ENCODE measurements around the gene ORAI3.
A peak's percentile ranks its signal among the peaks of the same experiment; 100 is the strongest.

Gene ORAI3

DNA sequence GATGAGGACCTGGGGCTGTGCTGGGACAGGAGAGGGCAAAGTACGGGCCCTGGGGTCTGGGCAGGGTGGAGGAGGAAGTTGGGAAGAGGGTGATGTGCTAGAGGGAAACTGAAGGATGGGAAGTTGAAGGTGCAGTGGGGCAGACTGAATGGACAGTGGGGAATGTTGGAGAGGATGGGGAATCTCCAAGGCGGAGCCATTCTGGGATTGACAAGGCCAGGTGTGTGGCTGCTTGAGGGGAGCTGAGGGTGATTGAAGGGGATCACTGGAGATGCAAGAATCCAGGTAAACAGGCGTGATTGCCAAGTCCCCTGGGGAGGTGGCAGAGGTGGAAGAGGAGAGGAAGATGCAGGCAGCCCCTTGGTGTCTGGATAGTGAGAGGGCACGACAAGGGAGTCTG lies 27.6 kb downstream of the ORAI3 start:
- no peak for DNase-seq

DNA sequence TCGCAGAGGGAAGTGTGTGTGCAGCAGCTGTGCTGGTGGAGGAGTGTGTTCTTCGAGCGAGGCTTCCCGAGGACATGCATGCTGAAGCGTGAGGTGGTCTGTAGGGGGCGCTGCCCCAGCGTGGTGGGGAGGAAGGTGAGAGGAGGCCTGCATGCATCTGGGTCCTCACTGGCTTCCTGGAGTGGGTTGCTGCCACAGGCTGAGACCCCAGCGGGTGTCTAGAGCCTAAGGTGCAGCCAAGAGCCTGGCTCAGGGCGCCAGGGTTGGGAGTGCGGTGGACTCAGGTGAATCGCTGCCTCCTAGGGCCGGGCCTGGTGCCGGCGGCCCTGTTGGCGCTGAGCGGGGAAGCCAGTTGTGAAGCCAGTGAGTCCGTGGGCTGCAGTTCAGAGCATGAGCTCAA lies 28.6 kb downstream of the ORAI3 start:
- no peak for DNase-seq

DNA sequence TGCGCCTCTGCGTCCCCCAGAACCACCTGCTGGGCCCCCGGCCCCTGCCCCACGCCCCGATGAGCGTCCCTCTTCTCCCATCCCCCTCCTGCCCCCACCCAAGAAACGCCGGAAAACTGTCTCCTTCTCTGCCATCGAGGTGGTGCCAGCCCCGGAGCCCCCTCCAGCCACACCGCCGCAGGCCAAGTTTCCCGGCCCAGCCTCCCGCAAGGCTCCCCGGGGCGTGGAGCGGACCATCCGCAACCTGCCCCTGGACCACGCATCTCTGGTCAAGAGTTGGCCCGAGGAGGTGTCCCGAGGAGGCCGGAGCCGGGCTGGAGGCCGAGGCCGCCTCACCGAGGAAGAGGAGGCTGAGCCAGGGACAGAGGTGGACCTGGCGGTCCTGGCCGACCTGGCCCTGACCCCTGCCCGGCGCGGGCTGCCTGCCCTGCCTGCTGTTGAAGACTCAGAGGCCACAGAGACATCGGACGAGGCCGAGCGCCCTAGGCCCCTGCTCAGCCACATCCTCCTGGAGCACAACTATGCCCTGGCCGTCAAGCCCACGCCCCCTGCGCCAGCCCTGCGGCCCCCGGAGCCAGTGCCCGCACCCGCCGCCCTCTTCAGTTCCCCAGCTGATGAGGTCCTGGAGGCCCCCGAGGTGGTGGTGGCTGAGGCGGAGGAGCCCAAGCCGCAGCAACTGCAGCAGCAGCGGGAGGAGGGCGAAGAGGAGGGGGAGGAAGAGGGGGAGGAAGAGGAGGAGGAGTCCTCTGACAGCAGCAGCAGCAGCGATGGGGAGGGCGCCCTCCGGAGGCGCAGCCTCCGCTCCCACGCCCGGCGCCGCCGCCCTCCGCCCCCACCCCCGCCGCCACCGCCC lies 30.5 kb downstream of the ORAI3 start:
- DNase-seq = no peak

DNA sequence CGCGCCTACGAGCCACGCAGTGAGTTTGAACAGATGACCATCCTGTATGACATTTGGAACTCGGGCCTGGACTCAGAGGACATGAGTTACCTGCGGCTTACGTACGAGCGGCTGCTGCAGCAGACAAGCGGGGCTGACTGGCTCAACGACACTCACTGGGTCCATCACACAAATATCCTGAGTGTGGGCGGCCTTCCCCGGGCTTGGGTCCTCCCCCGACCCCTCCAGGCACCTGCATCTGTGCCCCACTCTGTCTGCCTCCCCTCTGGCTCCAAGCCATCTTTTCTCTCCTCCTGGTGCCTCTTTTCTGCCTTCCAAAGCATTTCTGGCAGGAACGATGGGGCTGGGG lies 31.1 kb downstream of the ORAI3 start:
- no peak for DNase-seq

DNA sequence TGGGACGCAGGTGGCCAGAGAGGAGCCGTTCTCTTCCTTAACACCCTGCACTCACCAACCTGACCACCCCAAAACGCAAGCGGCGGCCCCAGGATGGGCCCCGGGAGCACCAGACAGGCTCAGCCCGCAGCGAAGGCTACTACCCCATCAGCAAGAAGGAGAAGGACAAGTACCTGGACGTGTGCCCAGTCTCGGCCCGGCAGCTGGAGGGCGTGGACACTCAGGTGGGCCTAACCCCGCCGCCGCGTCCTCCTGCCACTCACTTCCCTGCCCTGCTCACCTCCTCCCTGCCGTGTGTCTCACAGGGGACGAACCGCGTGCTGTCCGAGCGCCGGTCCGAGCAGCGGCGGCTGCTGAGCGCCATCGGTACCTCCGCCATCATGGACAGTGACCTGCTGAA lies 31.6 kb downstream of the ORAI3 start:
- DNase-seq = no peak

DNA sequence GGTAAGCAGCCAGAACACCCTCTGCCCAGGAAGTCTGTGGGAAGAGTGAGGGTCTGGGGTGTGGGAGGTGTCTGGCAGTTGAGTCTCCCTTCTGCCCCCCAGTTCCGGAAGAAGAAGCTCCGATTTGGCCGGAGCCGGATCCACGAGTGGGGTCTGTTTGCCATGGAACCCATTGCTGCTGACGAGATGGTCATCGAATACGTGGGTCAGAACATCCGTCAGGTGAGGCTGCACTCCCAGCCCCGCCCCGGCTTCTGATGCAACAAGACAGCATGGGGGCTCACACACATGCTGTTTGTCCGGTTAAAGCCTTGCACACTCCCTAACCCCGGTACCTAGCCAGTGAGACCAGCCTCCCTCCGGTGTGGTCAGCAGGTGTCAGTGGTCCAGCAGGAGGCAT lies 32.1 kb downstream of the ORAI3 start:
- no peak for DNase-seq

DNA sequence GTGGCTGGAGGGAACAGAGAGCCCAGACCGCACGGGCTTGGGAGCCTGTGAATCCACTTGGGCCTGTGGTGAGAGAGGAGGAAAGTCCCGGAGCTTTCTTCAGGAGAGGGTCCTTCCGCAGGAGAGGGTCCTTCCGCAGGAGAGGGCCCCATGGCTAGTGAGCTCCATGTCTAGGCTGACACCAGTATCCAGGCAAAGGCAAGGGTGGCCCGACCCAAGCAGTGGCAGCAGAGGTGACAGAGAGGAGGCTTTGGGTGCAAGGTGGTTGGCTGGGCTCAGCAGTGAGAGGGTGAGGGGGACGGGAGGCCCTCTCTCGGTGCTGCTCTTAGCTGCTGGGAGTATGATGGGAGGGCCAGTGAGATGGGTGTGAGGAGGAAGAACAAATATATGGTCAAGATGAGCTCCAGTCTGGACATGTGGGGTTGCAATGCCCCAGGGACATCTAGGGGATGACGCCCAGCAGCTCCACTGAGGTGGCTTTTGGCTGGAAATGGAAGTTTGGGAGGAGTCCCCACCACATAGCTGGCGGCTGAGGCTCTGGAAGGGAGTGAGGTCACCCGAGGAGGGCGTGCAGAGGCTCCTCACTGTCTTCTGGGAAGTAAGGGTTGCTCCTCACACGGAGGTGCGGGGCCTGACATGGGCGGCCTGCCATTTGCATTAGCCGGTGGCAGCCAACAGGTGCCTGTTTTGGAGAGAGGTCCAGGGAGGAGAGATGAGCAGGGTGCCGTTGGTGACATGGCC lies 33.9 kb downstream of the ORAI3 start:
- no peak for DNase-seq

DNA sequence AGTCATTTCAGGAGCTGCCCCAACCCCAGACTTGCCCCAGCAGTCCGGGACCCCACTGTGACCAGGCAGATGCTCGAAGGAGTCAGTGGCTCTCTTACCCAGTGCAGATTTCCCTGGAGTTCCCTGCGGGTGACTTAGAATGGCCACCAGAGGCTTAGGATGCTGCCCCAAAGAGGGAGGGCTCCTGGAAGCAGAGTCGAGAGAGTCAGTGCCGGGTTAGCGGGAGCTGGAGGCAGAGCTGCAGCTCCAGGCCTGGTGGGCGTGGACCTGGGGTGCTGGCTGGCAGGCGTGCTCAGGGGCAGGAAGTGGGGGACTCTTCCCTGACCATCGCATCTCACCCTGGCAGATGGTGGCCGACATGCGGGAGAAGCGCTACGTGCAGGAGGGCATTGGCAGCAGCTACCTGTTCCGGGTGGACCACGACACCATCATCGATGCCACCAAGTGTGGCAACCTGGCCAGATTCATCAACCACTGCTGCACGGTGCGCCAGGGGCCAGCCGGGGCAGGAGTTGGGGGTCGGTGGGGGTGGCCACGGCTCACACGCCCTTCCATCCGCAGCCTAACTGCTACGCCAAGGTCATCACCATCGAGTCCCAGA lies 34.5 kb downstream of the ORAI3 start:
- no peak for DNase-seq

DNA sequence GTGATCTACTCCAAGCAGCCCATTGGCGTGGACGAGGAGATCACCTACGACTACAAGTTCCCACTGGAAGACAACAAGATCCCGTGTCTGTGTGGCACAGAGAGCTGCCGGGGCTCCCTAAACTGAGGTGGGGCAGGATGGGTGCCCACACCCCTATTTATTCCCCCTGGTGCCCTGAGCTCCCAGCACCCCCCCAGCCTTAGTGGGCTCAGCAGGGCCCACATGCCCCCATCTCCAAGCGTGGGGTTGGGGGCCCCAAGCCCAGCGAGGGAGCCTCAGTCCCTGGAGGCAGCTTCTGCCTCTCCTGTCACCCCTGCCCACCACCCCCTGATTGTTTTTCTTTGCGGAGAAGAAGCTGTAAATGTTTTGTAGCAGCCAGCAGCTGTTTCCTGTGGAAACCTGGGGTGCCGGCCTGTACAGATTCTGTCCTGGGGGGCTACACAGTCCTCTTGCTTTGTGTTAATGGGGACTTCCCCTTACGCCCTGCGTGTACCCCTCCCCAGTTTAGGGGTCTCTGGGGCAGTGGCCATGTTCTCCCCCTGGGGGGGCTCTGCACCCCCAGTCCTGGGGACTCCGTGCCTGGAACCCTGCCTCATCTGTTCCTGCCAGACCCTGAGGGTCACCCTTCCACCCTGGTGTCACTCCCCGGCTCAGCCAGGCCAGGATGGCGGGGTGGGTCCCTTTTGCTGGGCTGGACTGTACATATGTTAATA lies 35.2 kb downstream of the ORAI3 start:
- DNase-seq = no peak

DNA sequence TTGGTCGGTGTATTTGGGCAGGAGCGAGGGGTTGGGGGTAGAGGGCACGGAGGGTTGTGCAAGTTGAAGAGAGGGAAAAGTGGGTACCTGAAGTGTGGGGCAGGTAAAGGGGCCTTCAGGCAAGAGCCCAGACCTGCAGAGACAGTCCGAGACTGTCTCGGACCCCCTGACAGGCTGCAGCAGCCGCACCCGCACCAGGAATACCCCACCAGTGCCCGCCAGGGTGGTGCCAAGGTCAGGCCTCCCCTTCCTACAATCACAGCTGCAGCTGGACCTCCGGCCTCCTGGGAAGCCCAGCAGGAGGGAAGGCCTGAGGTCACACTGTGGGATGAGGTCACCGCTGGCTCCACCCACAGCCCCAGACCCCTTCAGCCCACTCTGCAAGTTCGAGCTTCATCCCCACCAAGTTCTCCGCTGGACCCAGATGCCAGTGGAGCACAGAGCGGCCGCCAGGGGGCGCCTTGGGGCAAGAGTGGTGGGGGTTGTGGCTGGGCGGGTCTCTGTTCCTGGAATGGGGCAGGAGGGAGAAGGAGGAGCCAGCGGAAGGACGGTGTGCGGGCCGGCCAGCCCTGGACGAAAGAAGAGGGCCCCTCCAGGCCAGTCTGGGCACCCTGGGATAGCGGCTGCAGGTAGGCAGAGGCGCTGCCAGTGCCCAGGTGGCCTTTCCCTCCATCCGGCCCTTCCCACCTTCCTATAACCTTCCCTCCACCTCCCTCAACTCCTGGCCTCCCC lies 36.0 kb downstream of the ORAI3 start, which contains the start of gene HSD3B7:
HSD3B7 (plus strand) TSS at position 539 of the 732 bp plus-strand sequence. CDS start 452 bp downstream, outside the sequence.
- DNase-seq = peak; percentile 33

DNA sequence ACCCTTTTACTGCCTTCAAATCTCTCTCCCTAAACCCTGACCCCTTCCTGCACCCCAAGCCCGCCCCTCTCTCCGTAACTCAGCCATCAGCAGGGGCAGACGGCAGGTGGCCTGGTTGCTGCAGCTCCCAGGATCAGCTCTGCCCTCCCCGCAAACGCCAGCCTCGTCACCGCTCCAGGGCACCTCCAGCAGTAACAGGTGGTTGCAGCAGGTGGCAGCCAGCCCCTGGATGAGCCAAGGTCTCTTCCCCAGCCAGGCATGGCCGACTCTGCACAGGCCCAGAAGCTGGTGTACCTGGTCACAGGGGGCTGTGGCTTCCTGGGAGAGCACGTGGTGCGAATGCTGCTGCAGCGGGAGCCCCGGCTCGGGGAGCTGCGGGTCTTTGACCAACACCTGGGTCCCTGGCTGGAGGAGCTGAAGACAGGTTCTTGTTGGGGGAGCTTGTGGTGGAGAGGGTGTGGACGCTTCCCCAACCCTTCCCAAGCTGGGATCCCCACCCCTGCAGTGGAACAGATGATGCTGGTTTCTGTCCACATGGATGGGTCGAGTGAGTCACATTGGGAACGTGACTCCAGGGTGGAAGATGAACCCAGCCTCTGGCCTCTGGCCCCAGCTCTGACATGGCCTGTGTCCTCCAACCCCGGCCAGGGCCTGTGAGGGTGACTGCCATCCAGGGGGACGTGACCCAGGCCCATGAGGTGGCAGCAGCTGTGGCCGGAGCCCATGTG lies 36.7 kb downstream of the ORAI3 start:
- peak; percentile 23 for DNase-seq

DNA sequence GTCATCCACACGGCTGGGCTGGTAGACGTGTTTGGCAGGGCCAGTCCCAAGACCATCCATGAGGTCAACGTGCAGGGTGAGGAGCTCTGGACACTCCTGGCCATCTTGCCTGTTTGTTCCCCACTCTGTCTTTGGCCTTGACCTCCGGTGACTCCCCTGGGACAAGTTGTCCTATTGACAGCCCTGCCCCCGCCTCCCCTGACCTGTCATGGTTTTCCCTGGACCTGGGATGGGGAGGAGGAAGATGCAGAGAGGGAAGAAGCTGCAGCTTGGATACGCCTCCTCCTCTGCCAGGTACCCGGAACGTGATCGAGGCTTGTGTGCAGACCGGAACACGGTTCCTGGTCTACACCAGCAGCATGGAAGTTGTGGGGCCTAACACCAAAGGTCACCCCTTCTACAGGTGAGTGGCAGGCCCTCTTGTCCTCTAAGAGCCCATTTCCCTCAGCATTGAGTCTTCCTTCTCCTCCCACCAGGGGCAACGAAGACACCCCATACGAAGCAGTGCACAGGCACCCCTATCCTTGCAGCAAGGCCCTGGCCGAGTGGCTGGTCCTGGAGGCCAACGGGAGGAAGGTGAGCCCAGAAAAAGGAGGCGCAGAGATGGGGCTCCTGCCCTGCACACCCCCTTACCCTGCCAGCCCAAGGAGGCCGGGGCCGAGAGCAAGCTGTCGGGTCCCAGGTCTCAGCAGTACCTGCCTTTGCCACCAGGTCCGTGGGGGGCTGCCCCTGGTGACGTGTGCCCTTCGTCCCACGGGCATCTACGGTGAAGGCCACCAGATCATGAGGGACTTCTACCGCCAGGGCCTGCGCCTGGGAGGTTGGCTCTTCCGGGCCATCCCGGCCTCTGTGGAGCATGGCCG lies 37.5 kb downstream of the ORAI3 start:
- DNase-seq = no peak

DNA sequence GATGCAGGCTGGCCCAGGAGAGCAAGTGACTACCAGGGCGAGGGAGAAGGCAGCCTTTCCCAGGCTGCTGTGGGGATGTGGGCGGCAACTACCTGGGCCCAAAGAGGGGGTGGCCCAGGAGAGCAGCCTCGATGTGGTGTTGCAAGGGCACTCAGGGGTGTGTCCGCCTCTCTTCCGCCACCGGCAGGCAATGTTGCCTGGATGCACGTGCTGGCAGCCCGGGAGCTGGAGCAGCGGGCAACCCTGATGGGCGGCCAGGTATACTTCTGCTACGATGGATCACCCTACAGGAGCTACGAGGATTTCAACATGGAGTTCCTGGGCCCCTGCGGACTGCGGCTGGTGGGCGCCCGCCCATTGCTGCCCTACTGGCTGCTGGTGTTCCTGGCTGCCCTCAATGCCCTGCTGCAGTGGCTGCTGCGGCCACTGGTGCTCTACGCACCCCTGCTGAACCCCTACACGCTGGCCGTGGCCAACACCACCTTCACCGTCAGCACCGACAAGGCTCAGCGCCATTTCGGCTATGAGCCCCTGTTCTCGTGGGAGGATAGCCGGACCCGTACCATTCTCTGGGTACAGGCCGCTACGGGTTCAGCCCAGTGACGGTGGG lies 38.8 kb downstream of the ORAI3 start:
- no peak for DNase-seq

DNA sequence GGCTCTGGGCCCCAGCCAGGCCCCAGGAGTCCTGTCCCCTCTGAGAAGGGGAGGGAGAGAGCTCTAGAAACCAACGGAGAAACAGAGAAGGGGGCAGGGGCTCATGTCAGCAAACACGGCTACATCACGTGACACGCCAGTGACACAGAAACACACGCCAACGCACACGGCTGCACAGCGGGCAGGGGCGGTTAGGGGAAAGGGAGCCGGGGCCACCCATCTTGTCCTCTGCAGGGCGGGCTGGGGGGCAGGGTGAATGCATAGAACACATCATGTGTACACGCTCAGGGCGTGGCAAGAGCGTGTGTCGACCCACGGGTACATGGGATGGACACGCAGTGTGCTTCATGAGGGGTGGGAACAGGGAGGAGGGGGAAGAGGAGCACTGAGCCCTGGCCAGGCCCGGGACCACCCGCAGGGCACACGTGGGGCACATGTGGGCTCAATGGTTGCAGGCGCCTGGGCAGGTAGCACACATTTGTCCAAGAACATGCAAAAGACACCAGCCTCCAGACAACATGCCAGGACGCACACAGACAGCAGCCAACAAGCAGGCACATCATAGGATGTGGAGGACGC lies 40.7 kb downstream of the ORAI3 start:
- DNase-seq = no peak

DNA sequence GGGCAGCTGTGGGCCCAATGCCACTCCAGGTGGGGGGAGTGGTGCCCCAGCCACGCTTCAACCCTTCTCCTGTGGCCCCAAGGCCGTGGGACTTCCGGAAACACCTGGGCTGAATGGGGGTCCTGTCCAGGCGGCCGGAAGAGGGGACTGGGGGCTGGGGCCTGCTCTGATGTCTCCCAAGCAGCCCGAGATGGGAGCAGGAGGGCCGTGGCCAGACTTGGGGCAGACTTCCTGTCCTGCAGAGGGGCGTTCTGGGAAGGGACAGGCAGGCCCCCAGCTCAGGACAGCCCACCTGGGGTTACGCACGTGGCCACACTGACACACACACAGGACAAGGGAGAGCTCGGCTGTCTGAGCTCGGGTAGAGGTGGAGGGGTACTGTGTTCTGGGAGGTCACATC lies 41.2 kb downstream of the ORAI3 start:
- no peak for DNase-seq

DNA sequence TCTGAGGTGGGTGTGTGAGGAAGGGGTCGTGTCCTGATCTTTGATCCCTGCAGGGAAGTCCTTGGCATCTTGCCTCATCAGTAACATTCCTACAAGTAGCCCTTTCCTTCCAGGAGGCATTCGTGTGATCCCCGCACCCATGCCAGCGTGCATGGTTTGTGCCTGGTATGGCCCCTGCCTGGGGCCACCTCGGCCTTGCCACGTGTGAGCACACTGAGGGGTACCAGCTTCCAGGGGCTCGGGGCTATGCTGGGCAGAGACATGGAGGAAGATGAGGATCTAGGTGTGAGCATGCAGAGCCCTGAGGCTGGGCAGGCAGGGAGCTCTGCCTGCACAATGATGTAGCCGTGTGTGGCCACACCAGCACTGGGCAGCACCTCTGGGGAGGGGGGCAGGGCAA lies 42.2 kb downstream of the ORAI3 start:
- DNase-seq = no peak

DNA sequence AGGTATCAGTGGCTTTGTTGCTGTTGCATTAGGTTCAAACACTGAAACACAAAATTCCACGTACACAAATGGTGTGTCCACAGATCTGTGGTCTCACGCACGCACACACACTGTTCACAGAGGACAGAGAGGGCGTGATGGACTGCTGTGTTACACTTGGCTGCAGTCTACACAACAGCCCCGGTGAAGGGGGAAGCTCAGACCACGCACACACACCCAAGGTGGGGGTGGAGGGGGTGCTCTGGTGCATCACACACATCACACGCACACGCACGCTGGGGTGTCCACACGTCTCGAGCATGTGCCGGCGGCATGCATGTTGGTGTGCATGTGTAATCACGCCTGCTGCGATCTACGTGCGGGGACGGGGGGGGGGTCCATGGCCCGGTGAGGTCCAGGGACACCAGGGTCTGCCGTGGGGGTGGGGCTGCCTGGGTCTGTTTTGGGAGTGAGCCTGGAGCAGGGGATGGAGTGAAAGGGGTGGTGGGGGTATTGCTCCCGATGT lies 43.5 kb downstream of the ORAI3 start:
- DNase-seq = no peak

DNA sequence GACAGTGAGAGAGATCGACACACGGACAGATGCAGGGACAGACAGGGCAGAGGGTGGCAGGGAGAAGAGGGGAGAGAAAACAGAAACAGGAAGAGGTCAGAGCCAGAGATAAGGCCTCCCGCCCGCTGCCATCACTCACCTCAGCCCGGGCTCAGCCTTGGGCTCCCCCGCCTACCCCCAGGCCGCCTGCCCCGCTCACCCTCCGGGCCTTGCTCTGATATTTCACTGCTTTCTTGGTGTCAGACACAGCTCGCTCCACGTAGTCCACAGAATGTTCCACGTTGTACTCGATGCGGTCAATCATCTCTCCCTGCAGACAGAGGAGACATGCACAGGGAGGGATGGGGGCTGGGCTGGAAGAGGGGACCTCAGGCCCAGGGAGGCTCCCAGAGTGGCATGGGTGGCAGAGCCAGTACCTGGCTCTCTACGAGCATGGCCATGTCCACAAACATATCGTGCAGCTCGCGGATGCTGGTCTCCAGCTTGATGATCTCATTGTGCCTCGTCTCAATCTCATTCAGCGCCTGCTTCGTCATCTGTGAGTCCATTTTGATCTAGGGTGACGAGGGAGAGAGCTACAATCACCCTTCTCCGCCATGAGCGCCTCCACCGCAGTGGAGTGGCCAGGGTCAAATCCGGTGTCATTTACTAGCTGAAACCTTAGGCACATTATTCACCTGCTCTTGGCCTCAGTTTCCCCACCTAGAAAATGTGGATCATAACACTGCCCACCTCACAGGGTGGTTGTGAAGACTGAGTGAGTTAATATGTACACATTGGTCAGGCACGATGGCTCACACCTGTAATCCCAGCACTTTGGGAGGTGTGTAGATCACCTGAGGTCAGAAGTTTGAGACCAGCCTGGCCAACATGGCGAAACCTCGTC lies 44.3 kb downstream of the ORAI3 start:
- DNase-seq = no peak

DNA sequence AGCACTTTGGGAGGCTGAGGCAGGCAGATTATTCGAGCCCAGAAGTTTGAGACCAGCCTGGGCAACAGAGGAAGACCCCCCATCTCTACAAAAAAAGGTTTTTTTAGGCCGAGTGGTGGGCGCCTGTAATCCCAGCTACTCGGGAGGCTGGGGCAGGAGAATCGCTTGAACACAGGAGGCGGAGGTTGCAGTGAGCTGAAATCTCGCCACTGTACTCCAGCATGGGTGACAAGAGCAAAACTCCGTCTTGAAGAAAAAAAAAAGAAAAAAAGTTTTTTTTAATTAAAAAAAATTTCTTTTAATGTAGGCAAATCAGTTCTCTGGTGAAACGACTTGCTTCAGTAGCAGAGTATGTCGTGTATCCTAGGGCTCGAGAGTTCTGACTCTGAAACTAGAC lies 47.1 kb downstream of the ORAI3 start:
- DNase-seq = no peak

All from NCI-H1694 (cell line).